T1000 (cell line): ENCODE results near the gene KCTD19.

Experiments used
- DNase-seq: peaks from one replicate; lab custom pipeline; 2025; ENCODE audit warnings: mixed read lengths; lab: John Stamatoyannopoulos, UW

The KCTD19 gene

GRCh38 chr16:67317853-67318252 lies 8.7 kb downstream of the KCTD19 start:
- no peak for DNase-seq

DNA sequence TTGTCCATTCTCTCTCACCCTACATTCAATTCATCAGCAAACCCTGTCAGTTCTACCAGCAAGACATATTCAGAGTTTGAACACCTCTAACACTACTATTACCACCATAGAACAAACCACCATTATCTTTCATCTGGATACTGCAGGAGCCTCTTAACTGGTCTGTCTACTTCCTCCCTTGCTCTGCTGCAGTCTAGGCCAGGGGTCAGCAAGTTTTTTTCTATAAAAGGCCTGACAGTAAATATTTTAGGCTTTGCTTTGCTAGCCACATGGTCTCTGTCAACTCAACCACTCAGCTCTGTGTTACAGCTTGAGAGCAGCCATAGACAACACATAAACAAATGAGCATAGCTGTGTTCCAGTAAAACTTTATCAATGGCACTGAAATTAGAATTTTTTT lies 13.8 kb downstream of the KCTD19 start:
- DNase-seq, result no peak

GRCh38 chr16:67311607-67312488 lies 14.7 kb downstream of the KCTD19 start:
- DNase-seq, result peak; percentile 68

GRCh38 chr16:67310561-67310960 lies 16.0 kb downstream of the KCTD19 start:
- DNase-seq, result no peak

GRCh38 chr16:67305216-67306071 lies 21.1 kb downstream of the KCTD19 start:
- no peak for DNase-seq

DNA sequence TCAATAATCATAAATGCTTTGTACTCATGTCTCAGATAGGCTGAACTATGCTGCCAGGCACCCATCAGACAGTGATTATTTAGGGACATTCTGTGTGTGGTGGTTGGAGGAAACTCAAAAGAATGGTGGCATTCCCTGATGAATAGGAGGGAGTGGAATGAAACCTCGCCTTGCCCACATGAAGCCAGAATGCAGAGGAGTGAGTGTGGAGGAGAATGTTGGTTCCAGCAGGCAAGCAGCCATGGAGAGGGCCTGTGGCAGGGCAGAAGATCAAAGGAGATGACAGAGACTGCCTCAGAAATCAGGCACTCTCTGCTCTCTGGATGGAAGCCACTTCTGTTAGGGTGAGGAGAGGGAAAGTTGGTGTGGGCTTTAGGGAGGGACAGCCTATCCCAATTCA lies 22.5 kb downstream of the KCTD19 start:
- no peak for DNase-seq

GRCh38 chr16:67302970-67303369 lies 23.6 kb downstream of the KCTD19 start:
- no peak for DNase-seq

GRCh38 chr16:67302076-67302475 lies 24.5 kb downstream of the KCTD19 start:
- DNase-seq, result no peak

DNA sequence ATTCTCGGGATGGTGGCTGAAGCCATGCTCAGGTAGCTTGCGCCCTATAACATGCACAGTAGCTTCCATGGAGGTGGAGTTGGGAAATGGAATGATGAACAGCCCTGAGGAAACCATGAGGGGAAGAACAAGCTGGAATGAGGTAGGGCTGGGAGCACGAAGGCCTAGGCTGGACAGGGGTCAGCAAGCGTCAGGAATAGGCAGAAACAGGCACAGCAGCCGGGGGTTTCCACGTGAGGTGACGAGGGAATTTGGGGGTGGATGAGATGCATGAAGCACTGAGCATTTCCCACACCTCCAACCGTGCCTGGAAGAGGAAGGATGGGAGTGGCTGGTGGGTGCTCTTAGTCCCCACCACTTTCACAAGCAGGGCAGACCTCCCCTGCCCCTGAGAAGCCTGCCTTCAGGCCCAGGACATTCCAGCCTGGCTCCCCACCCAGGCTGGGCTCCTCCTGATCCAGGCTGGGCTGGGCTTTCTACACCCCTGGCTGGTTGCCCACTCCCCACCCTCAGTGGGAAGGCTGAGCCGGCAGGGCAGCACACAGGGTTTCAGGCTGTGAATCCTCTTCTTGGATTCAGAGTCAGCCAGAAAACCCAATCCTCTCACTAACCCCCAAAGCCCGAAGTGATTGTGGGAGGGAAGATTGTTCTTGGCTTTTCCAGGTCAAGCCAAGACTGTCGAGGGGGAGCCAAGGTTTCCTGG lies 25.3 kb downstream of the KCTD19 start:
- no peak for DNase-seq

GRCh38 chr16:67299269-67299668 lies 27.3 kb downstream of the KCTD19 start:
- no peak for DNase-seq

GRCh38 chr16:67298277-67298676 lies 28.3 kb downstream of the KCTD19 start:
- DNase-seq, result no peak

- no peak for DNase-seq
Observed at GRCh38 chr16:67296420-67296819, 30.1 kb downstream of the KCTD19 start.

DNA sequence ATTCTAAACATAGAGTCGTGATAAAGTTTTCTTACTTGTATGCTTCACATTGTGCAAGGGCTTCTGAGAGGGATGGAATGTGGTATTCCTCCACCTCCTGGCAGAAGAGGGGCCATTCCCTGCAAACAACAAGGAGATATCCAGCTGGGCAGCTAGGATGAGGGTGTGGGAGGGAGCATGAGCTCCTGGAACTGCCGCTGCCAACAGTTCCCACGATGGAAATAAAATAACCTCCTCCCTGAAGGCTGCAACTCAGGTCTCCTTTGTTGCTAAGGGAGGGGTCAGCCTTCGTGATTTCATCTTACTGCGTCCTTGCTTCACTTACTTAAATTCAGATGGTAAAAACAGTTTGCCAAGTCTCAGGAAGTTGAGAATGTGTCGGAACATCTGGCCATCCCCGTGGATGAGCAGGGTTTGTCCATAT lies 31.6 kb downstream of the KCTD19 start:
- no peak for DNase-seq

GRCh38 chr16:67294171-67294757 lies 32.3 kb downstream of the KCTD19 start:
- DNase-seq, result no peak

- DNase-seq, result no peak
Observed at GRCh38 chr16:67291461-67291860, 35.1 kb downstream of the KCTD19 start.

GRCh38 chr16:67287960-67288359 lies 38.6 kb downstream of the KCTD19 start:
- no peak for DNase-seq

GRCh38 chr16:67286441-67287235 lies 39.9 kb downstream of the KCTD19 start:
- DNase-seq, result no peak

- DNase-seq, result no peak
Observed at GRCh38 chr16:67284699-67285646, 41.6 kb downstream of the KCTD19 start.

DNA sequence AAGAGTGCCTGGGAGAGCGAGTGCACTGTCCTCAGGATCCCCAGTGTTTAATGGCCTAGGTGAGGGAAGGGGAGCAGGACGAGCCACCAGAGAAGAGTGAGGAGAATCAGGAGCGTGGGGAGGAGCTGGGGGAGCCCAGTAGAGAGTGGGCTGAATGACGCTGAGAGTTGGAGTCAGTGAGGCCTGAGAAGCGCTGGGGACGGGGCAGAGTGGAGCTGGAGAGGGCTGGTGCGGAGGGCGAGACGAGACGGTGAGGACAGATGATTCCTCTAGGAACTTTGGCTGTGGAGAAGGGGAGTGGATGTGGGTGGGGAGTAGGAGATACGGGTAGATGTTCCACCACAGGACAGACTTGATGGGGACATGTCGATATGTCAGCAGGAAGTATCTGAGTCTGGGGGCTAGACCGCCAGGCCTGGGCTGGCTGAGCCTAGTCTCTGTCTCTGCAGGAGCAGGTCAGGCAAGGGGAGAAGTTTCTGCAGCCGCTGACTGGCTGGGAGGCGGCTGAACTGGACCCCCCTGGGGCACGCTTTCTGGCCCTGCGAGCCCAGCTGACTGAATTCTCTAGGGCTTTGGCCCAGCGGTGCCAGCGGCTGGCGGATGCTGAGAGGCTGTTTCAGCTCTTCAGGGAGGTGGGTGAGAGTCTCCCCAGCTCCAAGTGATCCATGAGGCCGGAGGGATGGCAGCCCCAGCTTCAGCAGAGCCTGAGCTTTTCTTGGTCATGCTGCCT lies 42.5 kb downstream of the KCTD19 start:
- no peak for DNase-seq
